GM20431 (cell line): ENCODE measurements around the gene FRMPD4.

Experiments used
- in situ Hi-C: fragments of 300-500 bp; cut with MseI, MboI; formaldehyde crosslinking; loops from one replicate; pipeline ENCODE4 v1.15.0; 2020; ENCODE audit warnings: low sequenced_read_pairs; ENCODE audit not compliant: unreplicated experiment

The FRMPD4 gene

DNA sequence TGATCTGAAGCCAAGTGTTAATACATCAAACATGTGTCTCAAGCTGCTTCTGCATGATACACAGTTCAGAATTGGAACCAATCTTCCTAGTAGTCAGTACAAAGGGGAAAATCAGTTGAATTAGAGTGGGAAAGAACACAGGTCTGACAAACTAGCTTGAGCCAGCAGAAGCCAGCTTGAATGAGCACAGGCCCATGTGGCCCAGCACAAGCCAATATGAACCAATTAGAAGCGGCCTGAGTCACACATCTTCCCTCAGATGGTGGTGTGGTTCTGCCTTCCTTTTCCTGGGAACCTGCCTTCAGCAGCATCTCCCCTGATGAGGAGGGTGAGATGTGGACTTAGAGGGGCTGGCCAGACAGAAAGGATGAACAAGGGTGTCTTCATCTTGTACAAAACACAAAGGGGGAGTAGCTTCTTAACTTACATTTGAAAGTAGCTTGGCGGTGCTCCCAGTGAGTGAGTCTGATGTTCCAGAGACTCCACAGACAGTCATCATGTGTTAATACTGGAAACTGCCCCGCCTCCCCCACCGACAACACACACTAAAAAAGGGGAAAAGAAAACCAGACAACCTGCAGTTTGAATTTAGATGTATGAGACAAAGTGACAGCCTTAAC lies 72.0 kb downstream of the FRMPD4 start:
- in situ Hi-C loops = no loop called here

DNA sequence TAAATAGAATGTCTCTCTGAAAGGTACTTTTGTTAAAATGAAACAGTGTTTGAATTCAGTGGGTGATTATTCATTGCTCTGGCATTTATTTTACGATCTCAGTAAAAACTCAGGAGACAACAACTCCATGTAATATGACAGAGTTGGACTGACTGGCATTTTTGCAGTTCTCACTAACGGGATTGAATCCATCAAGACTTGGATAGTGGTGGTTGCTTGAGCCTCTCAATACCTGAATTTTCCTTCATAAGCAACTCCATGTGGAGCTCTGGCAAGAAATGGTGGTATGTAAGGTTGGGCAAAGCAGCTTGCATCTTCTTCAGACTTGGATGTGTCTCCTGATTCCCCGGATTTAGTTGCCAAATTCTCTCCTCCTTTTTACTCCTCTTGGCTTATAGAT lies 72.7 kb downstream of the FRMPD4 start:
- in situ Hi-C loops = no loop called here

DNA sequence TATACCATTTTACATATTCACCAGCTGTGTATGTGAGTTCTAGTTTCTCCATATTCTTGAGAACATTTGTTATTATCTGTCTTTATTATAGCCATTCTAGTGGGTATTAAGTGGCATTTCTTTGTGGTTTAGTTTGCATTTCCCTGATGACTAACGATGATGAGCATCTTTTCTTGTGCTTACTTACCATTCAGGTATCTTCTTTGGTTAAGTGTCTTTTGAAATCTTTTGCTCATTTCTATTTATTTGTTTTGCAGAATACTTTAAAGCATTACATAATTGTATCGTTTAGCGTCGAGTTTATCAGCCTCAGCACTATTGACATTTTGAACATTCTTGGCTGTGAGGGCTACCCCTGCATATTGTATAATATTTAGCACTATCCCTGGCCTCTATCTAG lies 85.4 kb downstream of the FRMPD4 start:
- in situ Hi-C loops = no loop called here

DNA sequence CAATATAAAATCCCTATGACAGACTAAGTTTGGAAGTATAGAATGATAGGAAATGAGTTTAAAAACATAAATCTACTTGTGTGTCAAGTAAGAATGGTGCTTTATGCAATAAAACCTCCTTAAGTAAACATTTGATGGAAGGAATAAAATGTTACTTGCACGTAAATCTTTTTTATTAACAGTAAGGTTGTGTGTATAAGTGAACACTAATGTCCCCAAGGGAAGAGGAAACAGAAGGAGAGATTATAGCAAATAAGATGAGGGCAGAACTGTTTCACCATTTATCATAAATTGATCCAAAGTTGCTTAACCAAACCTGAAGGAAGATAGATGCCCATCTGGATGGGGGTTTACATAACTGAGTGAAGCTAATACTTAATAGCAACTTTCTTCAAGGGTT lies 86.8 kb downstream of the FRMPD4 start:
- in situ Hi-C loops = no loop called here

DNA sequence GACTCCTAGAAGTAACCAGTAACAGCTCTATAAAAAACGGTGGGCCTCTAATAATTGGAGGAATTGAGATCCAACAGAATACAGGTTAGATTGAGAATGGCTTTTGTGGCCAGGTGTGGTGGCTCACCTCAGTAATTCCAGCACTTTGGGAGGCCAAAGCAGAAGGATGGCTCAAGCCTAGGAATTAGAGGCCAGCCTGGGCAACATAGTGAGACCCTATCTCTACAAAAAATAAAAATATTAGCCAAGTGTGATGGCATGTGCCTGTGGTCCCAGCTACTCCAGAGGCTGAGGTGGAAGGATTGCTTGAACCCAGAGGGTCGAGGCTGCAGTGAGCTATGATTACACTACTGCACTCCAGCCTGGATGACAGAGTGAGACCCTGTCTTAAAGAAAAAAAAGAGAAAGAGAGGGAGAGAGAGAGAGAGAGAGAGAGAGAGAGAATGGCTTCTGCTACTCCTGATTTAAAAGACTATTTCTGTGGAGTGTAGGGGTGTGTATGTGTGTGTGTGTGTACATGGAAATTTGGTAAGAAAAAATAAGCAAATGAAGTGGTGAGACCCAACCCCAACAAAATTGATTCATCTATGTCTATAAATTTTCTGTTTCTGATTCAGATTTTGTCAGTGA lies 89.3 kb downstream of the FRMPD4 start:
- in situ Hi-C loops = no loop called here

DNA sequence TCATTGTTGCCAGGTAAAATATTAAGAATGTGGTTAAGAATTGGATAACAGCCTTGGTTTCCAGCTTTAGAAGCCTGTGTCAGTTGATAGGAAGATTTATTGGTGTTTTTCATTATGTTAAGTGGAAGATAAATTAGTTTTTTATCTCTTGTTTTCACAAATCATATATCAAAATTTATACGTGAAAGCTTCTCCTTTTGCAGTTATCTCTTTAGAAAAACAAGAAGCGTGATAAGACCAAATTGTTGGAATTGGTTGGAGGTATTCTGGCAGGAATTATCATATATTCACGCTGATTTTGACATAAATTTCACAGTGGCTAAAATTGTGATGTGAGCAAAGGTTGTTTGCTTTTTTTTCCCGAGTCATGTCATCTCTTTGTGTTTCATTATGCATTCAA lies 90.6 kb downstream of the FRMPD4 start:
- in situ Hi-C loops = no loop called here

DNA sequence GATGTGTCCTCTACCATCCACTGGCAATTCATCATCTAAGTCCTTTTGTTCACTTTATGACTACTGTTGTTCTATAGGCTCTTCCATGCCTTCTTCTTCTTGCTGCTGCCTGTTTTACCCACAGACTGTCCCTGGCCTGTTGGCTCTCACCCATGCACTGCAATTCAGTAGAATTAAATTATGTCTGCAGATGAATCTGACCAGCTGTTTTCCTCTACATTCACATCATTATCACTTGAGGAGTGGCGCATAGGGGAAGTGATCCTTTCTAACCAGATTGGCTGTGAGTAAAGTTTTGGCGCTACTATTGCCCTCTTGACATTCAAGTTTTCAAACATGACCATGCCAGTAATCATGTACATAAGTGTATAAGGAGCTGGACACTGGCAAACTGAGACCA lies 91.7 kb downstream of the FRMPD4 start:
- in situ Hi-C loops = no loop called here

DNA sequence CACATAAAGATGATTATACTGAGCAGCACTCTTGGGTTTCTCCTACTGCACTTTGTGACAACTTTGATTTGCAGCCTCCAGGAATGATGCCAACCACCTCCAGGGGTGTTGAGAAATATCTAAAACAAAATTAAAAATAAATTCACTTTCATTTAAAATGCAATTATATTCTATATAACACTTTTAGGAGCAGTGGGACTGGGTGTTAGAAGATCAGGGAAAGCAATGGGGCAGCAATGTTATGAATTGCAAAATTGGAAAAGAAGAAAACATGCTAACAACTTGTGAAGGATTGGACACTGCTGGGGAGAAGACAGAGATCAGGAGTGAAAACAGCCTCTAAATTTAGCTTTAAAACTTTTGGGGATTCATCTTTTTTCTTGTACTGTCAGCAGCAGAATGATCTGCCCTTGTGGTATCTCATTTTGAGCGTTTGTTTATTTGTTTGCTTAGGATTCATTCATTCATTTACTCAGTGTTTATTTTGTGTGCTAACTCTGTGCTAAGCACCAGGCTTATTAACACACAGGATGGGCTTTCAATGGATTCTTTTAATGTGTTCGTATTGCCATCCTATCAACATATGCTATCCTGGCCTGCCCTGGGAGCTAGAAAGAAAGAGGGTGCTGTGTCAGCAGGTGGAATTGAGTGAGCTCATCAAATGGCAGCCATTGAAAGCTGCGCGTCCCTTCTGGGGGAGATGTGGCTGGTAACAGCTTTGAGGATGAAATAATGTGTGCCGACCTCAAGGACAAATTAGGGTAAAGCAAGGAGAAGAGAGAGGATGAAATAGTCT lies 96.5 kb downstream of the FRMPD4 start:
- in situ Hi-C loops = no loop called here

DNA sequence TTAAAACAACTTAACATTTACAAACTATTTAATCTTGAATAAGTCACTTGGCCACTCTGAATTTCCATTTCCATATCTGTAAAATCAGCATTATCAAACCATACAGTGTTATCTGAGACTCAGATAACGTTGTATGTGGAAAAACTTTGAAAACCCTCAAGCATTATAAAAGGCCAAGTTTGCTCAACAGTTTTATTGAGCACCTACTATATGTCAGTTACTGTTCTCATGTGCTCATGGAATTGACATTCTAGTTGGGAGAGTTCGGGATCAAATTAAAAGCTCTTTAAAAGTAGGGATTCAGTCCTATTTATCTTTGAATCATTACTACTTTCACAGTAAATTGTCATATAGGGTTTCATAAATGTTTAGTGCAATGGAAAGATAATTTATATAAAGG lies 97.9 kb downstream of the FRMPD4 start:
- in situ Hi-C loops = no loop called here

DNA sequence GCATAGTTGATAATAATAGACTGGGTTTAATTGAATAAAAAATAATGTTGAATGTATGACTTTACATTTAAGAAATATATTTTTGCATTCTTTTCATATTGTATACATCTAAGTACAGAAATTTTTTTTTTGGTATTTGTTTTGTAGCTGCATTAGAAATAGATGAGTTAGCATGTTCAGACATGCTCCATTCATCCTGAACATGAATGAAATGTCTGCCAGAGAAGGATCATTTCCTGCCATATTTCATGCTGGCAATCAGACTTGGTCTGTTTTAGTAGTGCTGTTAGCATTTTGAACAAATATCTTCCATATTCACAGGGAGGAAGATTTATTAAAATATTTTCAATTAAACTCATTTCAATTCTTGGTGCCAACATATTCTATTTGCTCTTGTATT lies 98.9 kb downstream of the FRMPD4 start:
- in situ Hi-C loops = no loop called here

DNA sequence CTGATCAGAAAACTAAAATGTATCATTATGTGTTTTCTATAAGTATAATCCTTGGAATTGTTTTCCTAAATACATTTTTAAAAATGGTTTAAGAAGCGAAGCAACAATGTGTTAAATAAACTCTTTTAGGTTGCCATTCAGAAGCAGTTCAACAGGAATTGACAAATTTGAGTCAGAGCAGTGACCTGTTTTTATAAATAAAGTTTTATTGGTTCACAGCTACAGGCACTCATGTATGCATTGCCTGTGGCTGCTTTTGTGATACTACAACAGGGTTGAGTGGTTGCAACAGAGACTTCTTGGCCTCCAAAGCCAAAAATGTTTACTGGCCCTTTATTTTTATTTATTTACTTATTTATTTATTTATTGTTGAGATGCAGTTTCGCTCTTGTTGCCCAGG lies 99.5 kb downstream of the FRMPD4 start:
- in situ Hi-C loops = no loop called here

DNA sequence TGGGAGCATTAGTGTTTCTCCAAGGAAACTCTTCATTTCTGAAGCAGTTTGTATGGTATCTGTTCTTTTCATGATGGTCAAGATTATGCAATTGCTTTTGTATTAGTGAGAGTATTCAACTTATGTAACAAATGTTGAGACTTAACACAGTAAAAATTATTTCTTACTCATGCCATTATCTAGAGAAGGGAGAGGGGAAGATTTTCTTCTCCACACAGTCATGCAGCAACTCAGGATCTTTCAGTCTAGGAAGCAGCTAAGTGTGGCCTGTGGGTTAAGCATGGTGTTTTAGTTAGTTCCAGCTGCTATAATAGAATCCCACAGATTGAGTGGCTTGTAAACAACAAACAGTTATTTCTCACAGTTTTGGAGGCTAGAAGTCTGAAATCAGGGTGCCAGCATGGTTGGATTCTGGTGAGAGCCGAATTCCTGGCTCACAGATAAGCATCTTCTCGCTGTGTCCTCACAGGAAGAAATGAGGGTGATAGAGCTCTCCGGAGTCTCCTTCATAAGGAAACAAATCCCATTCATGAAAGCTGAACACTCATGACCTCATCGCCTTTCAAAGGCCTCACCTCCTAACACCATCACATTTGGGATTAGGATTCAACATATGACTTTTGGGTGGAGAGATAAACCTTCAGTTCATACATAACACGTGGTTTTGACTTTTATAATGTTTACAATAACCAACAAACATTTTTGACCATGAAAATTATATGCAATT lies 101.2 kb downstream of the FRMPD4 start:
- in situ Hi-C loops = no loop called here

DNA sequence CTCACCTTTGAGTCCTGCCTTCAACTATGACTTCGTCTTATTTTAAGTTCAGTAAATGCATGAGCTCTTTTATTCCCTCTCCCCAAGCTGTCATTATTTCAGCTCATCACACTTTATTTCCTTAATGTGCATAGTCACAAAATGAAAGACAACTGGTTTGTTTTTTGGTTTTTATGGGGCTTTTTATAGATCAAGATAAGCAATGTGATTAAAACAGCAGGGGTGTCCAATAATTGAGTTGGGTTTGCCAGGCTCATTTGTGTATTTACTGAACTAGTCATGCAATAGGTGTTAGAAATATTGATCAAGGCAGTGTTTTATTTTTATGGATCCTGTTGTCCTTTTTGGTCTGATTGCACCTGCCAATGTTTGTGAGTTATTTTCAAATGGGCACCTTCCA lies 102.2 kb downstream of the FRMPD4 start:
- in situ Hi-C loops = no loop called here

DNA sequence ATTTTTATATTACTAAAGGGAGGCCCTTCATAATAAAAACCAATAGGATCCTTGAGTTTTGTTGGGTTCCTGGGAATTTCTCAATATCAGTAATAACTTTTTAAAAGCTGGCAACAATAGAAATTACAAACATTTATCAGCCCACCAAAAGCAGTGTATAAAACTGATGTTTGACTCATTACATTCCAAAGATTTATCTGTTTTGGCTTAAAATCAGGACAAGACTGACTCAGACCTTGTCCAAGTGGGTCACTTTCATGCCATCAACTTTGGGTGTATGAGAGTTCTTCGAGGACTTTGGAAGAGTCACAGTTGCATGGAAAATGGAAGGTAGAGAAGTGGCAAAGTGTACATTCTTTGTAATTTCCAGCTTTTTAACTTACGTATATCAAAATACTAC lies 102.8 kb downstream of the FRMPD4 start:
- in situ Hi-C loops = no loop called here

DNA sequence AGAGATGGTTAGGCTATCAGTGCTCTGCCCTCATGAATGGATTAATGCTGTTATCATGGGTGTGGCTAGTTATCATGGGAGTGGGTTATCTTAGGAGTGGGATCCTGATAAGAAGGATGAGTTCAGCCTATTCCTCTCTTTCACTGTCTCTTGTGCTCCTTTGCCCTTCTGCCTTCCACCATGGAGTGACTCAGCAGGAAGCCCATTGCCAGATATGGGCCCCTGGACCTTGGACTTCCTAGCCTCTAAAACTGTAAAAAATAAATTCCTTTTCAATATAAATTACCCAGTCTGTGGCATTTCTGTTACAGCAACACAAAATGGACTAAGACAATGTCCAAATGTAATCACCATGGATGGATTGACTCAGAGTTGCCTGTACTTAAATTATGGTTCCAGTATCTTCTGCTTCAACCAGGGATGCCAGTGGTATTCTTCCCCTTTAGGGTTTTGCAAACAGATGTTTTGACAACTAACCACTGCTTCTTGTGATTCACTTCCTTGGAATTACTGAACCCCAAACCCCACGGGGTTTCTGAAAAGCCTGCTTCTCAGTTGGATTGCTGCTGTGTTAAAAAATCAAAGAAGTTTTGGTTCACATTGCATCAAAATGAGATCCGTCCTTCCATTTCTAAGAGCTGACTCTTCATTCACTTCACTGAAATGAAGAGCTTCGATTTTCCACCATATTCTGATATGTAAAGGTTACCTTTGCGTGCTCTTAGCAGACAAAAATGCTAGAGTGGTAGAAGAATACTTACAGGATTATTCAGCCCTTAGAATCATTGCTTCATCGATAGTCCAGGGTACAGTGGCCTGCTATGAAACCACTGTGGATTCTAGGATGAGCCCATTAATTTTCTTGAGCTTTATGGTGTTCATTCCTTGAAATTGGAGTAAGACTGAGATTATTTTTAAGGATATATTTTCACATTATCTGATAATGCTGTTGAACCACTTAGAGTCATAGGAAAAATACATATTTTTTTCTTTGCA lies 107.7 kb downstream of the FRMPD4 start:
- in situ Hi-C loops = no loop called here

DNA sequence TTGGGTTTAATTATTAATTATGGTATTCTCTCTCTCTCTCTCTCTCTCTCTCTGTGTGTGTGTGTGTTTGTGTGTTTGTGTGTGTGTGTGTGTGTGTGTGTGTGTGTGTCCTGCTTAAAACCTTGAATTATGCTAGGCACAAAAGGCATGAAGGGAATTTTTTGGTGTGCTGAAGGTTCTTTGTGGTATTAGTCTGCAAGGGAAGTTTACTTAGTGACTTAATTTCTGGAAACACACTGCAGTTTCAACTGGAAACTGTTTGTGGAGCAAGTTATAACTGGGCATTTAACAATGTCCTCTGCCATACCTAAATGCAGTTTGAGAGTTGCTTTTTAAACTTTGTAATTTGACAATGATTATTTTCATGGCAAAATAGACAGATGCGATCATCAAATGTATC lies 111.7 kb downstream of the FRMPD4 start:
- in situ Hi-C loops = no loop called here

DNA sequence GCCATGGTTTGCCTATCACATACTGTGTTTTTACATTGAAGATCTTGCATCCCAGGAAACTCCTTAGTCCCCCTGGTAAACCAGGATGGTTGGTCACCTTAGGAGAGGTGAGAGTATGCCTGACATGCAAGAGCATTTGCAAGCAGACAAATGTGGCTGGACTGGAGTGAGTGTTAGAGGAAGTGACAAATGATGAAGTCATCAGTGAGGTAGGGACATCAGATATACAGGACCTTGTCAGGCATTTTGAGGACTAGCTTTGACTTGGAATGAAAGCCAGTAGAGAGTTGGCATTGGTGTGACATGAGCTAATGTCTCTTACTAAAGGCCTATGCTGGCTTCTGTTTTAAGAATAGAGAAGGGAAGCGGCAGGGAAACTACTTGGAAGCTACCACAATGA lies 124.9 kb downstream of the FRMPD4 start:
- in situ Hi-C loops = no loop called here

DNA sequence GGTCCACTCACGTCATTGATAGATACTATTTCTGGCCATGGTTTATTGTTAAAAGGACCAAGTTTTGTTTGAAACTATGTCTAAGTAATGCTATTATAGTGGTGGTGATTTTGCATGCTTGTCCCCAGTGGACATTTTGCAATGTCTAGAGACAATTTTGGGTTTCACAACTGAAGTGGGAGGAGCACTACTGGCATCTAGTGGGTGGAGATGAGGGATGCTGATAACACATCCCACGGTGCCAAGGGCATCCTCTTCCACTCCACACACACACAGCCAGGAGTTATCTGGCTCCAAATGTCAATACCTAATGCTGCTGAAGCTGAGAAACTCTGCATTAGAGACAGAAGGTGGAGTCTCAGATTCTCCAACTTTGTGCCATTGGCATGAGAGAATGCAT lies 131.2 kb downstream of the FRMPD4 start:
- in situ Hi-C loops = no loop called here

DNA sequence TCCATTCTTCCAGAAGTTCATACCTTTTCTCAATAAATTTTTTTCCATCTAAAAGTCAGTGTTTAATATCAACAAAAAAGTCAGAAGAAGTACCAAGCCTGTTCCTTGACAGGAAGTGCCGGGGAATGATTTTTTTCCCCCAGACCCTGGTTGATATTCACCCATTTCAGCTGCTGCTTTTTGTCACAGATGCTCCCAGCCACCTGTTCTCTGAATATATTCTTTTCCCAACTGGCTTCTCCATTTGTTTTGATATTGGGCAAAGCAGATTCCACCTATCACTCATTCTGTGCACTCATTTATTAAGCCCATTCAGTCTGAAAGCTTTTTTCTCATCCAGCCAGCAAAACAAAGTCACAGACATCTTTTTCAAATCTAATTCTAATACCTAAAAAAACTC lies 139.9 kb downstream of the FRMPD4 start:
- in situ Hi-C loops = no loop called here

DNA sequence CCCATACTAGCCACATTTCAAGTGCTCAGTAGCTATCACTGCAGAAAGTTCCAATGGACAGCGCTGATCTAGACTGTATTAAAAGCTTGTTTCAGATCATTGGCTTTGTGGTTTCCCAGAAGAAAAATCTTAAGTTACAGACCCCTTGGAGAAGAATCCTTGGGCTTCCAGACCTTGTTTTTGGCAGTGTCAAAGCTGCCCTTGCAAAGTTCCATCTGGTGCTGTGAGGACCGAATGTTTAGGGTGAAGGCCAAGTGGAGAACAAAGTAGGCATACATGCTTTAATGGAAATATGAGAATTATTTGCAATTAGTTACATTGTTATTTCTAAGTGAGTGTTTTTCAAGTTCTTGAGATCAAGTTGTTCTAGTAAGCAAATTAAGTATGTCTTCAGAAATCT lies 144.7 kb downstream of the FRMPD4 start:
- in situ Hi-C loops = no loop called here
